Keratinocyte (primary cell): ENCODE data around the gene SFTPD. TPM values are rescaled to one million over a fixed set of nuclear protein-coding genes. Genes with fewer than 3 reads are reported as not detected.

Source experiments
- DNase-seq: peaks from one replicate; pipeline ENCODE4 v3.0.0-alpha.2; 2011; ENCODE audit warnings: low read depth, missing footprints, low spot score
- FAIRE-seq: peaks from 2 replicates; lab custom pipeline; 2011; peaks lifted over from hg19 to GRCh38; lab: Jason Lieb, UNC
- H2AFZ ChIP-seq: 2 replicates; pipeline ENCODE4 v1.6.0; 2012; ENCODE audit warnings: low read length, control low read depth, inconsistent platforms; ENCODE audit not compliant: control insufficient read depth
- H3K27ac ChIP-seq: 2 replicates; pipeline ENCODE4 v1.5.1; 2011; ENCODE audit warnings: low read length; ENCODE audit not compliant: control insufficient read depth, insufficient read depth
- H3K27me3 ChIP-seq: 3 replicates; pipeline ENCODE4 v1.6.0; 2011; ENCODE audit warnings: low read length; ENCODE audit not compliant: control insufficient read depth, insufficient read depth; ENCODE audit errors: extremely low read depth
- H3K36me3 ChIP-seq, 2 experiments: 2 replicates in 1 of 2; 3 replicates in 1 of 2; pipeline ENCODE4 v1.5.1; 2011; ENCODE audit warnings: low read length in 2 of 2, mild to moderate bottlenecking in 1 of 2; ENCODE audit not compliant: control insufficient read depth in 2 of 2, insufficient read depth in 2 of 2; ENCODE audit errors: extremely low read depth in 1 of 2
- H3K4me1 ChIP-seq: 3 replicates; pipeline ENCODE4 v1.5.1; 2011; ENCODE audit warnings: low read length; ENCODE audit not compliant: control insufficient read depth, insufficient read depth; ENCODE audit errors: extremely low read depth
- H3K4me2 ChIP-seq: 3 replicates; pipeline ENCODE4 v1.6.0; 2011; ENCODE audit warnings: low read depth, low read length; ENCODE audit not compliant: control insufficient read depth, insufficient read depth; ENCODE audit errors: extremely low read depth
- H3K4me3 ChIP-seq, 3 experiments: fragments of 200-600 bp in 1 of 3; sonication (generic) in 1 of 3; 2 replicates in 2 of 3; 3 replicates in 1 of 3; pipeline ENCODE4 v1.5.1; 2011 to 2016; ENCODE audit warnings: low read length in 3 of 3, mild to moderate bottlenecking in 3 of 3, control low read depth in 2 of 3, inconsistent platforms in 1 of 3, low read depth in 1 of 3, mixed read lengths in 1 of 3, mixed run types in 1 of 3, moderate library complexity in 1 of 3; ENCODE audit not compliant: control insufficient read depth in 2 of 3, insufficient read depth in 2 of 3; ENCODE audit errors: extremely low read depth in 1 of 3
- H3K79me2 ChIP-seq: 2 replicates; pipeline ENCODE4 v1.6.0; 2012; ENCODE audit warnings: low read length; ENCODE audit not compliant: control insufficient read depth, insufficient read depth
- H3K9ac ChIP-seq: 3 replicates; pipeline ENCODE4 v1.6.0; 2011; ENCODE audit warnings: low read length; ENCODE audit not compliant: control insufficient read depth, insufficient read depth; ENCODE audit errors: extremely low read depth
- H3K9me1 ChIP-seq: 3 replicates; pipeline ENCODE4 v1.6.0; 2011; ENCODE audit warnings: low read length; ENCODE audit not compliant: control insufficient read depth, insufficient read depth; ENCODE audit errors: extremely low read depth
- H3K9me3 ChIP-seq: 2 replicates; pipeline ENCODE4 v1.5.1; 2012; ENCODE audit warnings: low read depth, low read length; ENCODE audit not compliant: control insufficient read depth
- H4K20me1 ChIP-seq: 3 replicates; pipeline ENCODE4 v1.6.0; 2011; ENCODE audit warnings: low read length; ENCODE audit not compliant: control insufficient read depth, insufficient read depth; ENCODE audit errors: extremely low read depth
- CTCF ChIP-seq, 3 experiments: IDR thresholded peaks in 1 of 3; conservative IDR thresholded peaks in 1 of 3; optimal IDR thresholded peaks in 1 of 3; 2 replicates in 2 of 3; 3 replicates in 1 of 3; pipeline versions ENCODE3 to v1.5.1; 2011; ENCODE audit warnings: low read length in 3 of 3, mild to moderate bottlenecking in 3 of 3, moderate library complexity in 2 of 3, control low read depth in 1 of 3, inconsistent platforms in 1 of 3; ENCODE audit not compliant: insufficient read depth in 2 of 3; ENCODE audit errors: extremely low read depth in 1 of 3
- EZH2 ChIP-seq: IDR thresholded peaks from one replicate; pipeline ENCODE4 v1.6.1; 2012; ENCODE audit warnings: inconsistent platforms, mild to moderate bottlenecking, low read length, moderate library complexity
- dilution Hi-C: fragments of 300-500 bp; cut with MboI; formaldehyde crosslinking; loops from one replicate; pipeline ENCODE4 v1.7.0; 2020; ENCODE audit warnings: low sequenced_read_pairs; ENCODE audit not compliant: extremely low pct_ligation_motif_present
- polyA plus RNA-seq, 5 experiments: library from polyadenylated mRNA; depleted of rRNA in 3 of 5; stranded (reverse) in 3 of 5; stranded (forward) in 1 of 5; unstranded in 1 of 5; fragments of >200 nt; gene quantifications; 1 replicate in 1 of 5; 2 replicates in 3 of 5; 3 replicates in 1 of 5; pipeline versions ENCODE4 v1.2.1 to v1.2.3, GENCODE V29; 2011 to 2012; ENCODE audit warnings: missing spikeins in 2 of 5, low read depth in 1 of 5, low replicate concordance in 1 of 5

Gene SFTPD
- polyA plus RNA-seq, 1 donor (not counting 4 experiments of a cell fraction or from before 2014, with no cell fraction given), result 0.04 TPM

GRCh38 chr10:79983286-79983909, 34.5 kb upstream of the SFTPD start:
- dilution Hi-C loops, result no loop called here
- Histone ChIP-seq H4K20me1 (no peaks in the 10 kb centered on the region), H3K36me3 (no peaks in the 10 kb centered on the region), H3K9me3 (no peaks in the 10 kb centered on the region), H3K27ac (no peak overlapping the region), H3K4me3 (no peak overlapping the region), H3K4me2 (no peak overlapping the region), H3K27me3 (no peaks in the 10 kb centered on the region), H3K9me1 (no peaks in the 10 kb centered on the region), H3K79me2 (no peaks in the 10 kb centered on the region), H3K4me1 (peaks cover 21% of the 10 kb centered on the region), H3K9ac (no peak overlapping the region), H2AFZ (no peak overlapping the region)
- TF ChIP-seq EZH2, result no peak
- FAIRE-seq (no peak), DNase-seq (no peak)

- DNase-seq, result no peak
- Histone ChIP-seq H3K79me2 (no peaks in the 10 kb centered on the region), H3K4me3 (no peak overlapping the region), H3K36me3 (no peaks in the 10 kb centered on the region), H3K4me1 (peaks cover 21% of the 10 kb centered on the region), H4K20me1 (no peaks in the 10 kb centered on the region), H3K9me1 (no peaks in the 10 kb centered on the region), H3K4me2 (no peak overlapping the region), H3K27me3 (no peaks in the 10 kb centered on the region), H3K9ac (no peak overlapping the region), H3K9me3 (no peaks in the 10 kb centered on the region), H2AFZ (no peak overlapping the region), H3K27ac (no peak overlapping the region)
- TF ChIP-seq EZH2 (no peak), CTCF (optimal IDR thresholded peaks at IDR 0.05 in 1 of 3, IDR thresholded peaks at IDR 0.05 in 1 of 3, conservative IDR thresholded peaks at IDR 0.05 in 1 of 3; ENCODE audit: extremely low read depth in 1 of 3, insufficient read depth in 2 of 3, low read length in 3 of 3) (no peak)
- FAIRE-seq, result no peak
- dilution Hi-C loops, result no loop called here
These were observed 34.0 kb upstream of the SFTPD start for GRCh38 chr10:79982861-79983260.

- H4K20me1 ChIP-seq, result no peaks in the 10 kb centered on the region
- DNase-seq (no peak), FAIRE-seq (no peak)
- no peaks in the 10 kb centered on the region for H3K9me1 ChIP-seq
- H3K79me2 ChIP-seq, result no peaks in the 10 kb centered on the region
- dilution Hi-C loops, result no loop called here
- H3K4me1 ChIP-seq, result peaks cover 21% of the 10 kb centered on the region
- H3K4me3 ChIP-seq, result peak overlapping the region; percentile 52 to 65 (median 64)
- no peak overlapping the region for H3K27ac ChIP-seq
- H3K9me3 ChIP-seq, result no peaks in the 10 kb centered on the region
- no peak for TF ChIP-seq CTCF (optimal IDR thresholded peaks at IDR 0.05 in 1 of 3, IDR thresholded peaks at IDR 0.05 in 1 of 3, conservative IDR thresholded peaks at IDR 0.05 in 1 of 3; ENCODE audit: extremely low read depth in 1 of 3, insufficient read depth in 2 of 3, low read length in 3 of 3)
- no peak for TF ChIP-seq EZH2
- no peaks in the 10 kb centered on the region for H3K36me3 ChIP-seq
- H3K4me2 ChIP-seq, result peak overlapping the region; percentile 50
- H3K27me3 ChIP-seq, result no peaks in the 10 kb centered on the region
- peak overlapping the region; percentile 66 for H3K9ac ChIP-seq
- peak overlapping the region; percentile 94 for H2AFZ ChIP-seq
These were observed 33.5 kb upstream of the SFTPD start for GRCh38 chr10:79982362-79982800.
